Caki2 (cell line): ENCODE measurements around the gene ABCD1. TPM values are rescaled to one million over a fixed set of nuclear protein-coding genes. Genes with fewer than 3 reads are reported as not detected.
"Not testable (repeated sequence)": the region's sequence is repeated elsewhere in the genome, so short reads cannot be mapped to it uniquely, and the experiment has no call there.

Source experiments
- DNase-seq: peaks from one replicate; pipeline ENCODE4 v3.0.0-alpha.2; 2015; ENCODE audit warnings: low read depth
- in situ Hi-C: cut with HindIII; loops from 2 replicates; pipeline ENCODE4 v1.10.0; 2016; ENCODE audit warnings: low sequenced_read_pairs, low pct_unique_long_range_greater_than_20kb, mixed read lengths
- total RNA-seq: library from RNA; depleted of rRNA; stranded (reverse); fragments of >200 nt; shearing (Covaris generic); gene quantifications from 2 replicates; pipeline ENCODE4 v1.2.3, GENCODE V29; 2014; ENCODE audit warnings: low replicate concordance

The ABCD1 gene
- total RNA-seq, 1 experiment from 2014 or later: 19.3 TPM

GRCh38 chrX:153727123-153727931, 2.7 kb downstream of the ABCD1 start:
- no peak for DNase-seq

GRCh38 chrX:153728095-153728494, 3.4 kb downstream of the ABCD1 start:
- DNase-seq: no peak
- in situ Hi-C loops: no loop called here

More at GRCh38 chrX:153727123-153727931, 2.7 kb downstream of the ABCD1 start:
- in situ Hi-C loops: no loop called here

DNA sequence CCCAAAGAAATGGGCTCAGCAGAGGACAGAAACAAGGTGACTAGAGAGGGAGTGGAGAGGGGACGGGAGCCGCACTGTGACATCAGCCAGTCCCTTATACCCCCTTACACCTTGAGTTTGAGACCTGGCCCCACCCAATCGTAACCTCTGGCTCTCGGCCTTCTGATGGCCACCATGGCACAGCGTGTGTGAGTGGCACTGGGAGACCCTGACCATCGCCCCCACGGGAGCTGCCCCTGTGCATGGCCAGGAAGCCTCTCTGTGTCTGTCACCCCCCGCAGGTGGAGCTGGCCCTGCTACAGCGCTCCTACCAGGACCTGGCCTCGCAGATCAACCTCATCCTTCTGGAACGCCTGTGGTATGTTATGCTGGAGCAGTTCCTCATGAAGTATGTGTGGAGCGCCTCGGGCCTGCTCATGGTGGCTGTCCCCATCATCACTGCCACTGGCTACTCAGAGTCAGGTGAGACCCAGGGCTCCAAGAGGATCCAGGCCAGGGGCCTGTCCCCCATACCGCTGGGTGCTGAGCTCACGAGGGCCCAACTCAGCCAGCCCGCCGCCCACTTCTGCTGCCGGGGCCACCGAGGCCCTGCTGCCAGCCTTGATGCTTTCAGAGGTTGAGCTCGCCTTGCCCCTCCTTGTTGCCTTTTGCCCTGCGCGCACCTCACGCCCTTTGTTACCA, 4.4 kb downstream of the ABCD1 start:
- DNase-seq: no peak
- in situ Hi-C loops: no loop called here

DNA sequence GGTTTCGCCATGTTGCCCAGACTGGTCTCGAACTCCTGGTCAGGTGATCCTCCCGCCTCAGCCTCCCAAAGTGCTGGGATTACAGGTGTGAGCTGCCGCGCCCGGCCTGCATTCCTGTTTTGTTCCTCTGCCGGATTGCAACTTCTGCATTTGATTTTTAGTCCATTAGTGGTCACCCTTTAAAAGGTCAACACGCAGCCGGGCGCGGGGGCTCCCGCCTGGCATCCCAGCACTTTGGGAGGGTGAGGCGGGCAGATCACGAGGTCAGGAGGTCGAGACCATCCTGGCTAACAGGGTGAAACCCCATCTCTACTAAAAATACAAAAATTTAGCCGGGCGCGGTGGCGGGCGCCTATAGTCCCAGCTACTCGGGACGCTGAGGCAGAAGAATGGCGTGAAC, 5.5 kb downstream of the ABCD1 start:
- DNase-seq, in situ Hi-C loops: not testable (repeated sequence)

DNA sequence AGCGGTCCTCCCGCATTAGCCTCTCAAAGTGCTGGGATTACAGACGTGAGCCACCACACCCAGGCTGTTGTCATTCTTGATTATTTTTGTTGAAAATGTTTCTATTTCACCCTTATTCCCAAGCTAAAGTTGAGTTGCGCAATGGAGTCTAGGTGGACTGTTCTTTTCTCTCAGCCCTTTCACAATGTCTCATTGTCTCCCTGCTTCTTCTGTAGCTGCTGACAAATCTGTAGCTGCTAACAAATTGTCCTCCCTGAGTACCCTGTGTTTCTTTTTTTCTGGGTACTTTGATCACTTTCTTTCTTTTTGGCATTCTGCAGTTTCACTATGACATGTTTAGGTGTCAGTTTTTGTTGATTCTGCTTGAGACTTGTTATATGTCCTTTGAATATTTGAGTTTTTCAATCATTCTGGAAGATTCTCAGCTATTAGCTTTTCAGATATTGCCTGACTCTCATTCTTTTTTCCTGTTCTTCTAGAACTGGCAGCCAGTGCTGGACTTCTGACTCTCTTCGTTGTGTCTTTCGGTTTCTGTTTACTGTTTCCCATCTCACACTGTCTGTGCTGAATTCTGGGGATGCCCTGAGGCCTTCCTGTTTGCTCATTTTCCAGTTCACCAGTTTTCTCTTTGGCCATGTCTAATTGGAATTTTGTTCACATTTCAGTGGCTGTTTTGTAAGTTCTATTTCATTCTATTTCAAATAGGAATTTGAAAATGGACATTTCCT, 6.6 kb downstream of the ABCD1 start:
- no peak for DNase-seq
- in situ Hi-C loops: no loop called here

- in situ Hi-C loops: no loop called here
- DNase-seq: no peak
These were observed 7.2 kb downstream of the ABCD1 start for GRCh38 chrX:153731845-153732215.

DNA sequence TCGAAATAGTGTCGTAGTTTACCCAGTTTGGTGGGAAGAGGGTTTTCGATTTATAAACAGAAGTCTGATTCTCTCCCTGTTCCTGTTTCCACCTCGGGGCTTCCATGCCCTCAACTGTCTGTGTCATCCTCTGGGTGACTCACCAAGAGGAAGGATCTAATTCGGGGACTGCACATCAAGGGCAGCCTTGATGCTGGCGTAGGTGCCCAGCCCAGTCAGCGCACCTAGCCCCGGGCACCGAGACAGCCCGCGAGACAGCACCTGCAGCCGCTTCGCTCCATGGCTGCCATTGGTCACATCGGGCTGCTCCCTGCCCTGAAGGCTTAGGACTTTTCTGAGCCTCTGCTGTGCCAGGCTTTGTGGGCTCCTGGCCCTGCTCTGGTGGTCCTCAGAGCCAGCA, 7.7 kb downstream of the ABCD1 start:
- in situ Hi-C loops: no loop called here
- DNase-seq: no peak

DNA sequence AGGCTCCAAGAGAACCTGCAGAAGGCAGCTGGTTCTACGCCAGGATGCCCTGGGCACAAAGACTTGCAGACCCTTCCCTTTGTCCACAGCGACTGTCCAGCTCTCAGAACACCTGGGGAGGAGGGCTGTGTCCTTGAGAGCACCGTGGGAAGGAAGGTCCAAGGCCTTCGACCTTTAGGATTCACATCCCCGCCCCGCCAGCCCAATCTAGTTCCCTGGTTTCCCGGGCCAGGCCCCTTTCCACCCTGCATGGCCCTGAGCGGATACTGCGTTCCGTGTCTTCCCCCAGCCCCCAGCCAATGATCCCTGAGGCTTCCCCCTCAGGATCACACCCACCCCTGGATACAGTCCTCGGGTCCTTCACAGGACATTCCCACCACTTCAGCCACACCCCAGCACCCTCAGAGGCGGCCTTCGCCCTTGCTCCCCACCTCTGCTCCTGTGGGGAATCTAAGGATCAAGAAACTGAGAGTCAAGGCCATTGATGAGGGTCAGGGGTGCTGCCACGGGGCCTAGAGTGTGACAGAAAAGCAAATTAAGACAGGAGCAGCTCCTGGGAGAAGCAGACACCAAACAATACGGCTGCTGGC, 9.1 kb downstream of the ABCD1 start:
- in situ Hi-C loops: no loop called here
- no peak for DNase-seq

GRCh38 chrX:153734871-153735270, 10.2 kb downstream of the ABCD1 start:
- in situ Hi-C loops: no loop called here
- DNase-seq: no peak

- no peak for DNase-seq
- in situ Hi-C loops: no loop called here
These were observed 10.6 kb downstream of the ABCD1 start for GRCh38 chrX:153735274-153735673.

DNA sequence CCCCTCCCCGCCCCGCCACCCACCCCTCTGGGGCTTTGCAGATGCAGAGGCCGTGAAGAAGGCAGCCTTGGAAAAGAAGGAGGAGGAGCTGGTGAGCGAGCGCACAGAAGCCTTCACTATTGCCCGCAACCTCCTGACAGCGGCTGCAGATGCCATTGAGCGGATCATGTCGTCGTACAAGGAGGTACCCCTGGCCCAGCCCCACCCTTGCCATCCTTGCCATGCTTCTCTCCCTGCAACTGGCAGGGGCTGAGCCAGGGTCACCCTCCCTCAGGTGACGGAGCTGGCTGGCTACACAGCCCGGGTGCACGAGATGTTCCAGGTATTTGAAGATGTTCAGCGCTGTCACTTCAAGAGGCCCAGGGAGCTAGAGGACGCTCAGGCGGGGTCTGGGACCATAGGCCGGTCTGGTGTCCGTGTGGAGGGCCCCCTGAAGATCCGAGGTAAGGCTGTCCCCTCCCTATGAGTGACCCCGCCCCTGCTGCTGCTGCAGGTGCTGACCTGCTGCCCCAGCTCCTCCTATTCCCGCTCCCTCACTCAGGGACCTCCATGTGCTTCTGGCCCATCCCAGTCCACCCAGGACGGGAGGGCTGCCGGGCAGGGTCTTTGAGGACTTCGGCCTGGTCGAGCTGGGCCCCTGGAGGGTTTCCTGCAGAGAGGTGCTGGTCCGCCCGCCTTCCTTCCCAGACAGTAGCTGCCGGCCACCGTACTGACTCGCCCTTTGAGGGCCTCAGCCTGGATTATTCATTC, 11.6 kb downstream of the ABCD1 start:
- in situ Hi-C loops: no loop called here
- DNase-seq: no peak

DNA sequence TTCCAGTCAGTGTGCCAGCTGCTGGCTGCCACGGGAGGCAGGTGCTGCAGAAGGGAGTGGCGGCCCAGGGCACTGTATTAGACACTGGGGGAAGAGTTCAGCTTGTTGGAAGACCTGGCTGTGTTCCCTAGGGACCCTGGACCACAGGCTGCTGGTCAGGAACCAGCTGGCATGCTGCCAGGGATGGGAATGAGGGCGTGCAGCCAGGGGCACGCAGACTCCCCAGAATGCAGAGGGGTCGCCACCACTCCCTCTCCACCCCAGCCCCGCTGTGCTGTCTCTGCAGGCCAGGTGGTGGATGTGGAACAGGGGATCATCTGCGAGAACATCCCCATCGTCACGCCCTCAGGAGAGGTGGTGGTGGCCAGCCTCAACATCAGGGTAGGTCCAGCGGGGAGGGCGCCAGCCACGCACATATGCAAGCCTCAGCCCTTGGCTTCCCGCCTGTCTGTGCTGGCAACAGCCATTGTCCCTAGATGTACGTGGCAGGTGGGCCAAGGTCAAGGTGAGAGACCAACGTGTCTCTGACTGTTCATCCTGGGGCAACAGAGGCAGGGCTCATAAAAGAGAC, 12.3 kb downstream of the ABCD1 start:
- in situ Hi-C loops: no loop called here

GRCh38 chrX:153738056-153738605, 13.5 kb downstream of the ABCD1 start:
- in situ Hi-C loops: no loop called here
- no peak for DNase-seq

More for the DNA sequence above, 12.3 kb downstream of the ABCD1 start:
- no peak for DNase-seq

- in situ Hi-C loops: no loop called here
- no peak for DNase-seq
These were observed 15.3 kb downstream of the ABCD1 start for GRCh38 chrX:153739754-153740486.

DNA sequence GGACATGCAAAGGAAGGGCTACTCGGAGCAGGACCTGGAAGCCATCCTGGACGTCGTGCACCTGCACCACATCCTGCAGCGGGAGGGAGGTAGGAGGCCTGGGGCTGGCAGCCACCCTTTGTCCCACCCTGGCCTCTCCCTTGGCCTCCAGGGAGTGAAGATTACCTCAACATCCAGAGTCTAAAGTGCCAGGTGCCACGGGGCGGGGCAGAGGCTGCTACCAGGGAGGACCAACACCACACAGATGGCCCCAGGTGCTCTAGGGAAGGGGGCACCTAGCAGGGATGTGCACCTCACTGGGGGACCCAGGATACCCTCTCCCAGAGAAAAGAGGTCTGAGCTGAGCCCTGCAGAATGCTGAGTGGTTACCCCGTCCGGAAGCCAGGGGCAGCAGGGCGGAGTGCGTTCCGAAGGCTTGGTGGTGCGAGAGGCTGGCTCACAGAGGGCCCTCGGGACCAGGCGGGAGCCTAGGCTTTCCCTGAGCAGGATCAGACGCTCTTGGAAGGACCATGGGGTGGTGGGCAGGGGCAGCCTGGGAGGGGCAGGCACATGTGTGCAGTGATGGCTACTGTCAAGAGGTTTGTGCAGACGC, 16.1 kb downstream of the ABCD1 start:
- in situ Hi-C loops: no loop called here
- DNase-seq: no peak

DNA sequence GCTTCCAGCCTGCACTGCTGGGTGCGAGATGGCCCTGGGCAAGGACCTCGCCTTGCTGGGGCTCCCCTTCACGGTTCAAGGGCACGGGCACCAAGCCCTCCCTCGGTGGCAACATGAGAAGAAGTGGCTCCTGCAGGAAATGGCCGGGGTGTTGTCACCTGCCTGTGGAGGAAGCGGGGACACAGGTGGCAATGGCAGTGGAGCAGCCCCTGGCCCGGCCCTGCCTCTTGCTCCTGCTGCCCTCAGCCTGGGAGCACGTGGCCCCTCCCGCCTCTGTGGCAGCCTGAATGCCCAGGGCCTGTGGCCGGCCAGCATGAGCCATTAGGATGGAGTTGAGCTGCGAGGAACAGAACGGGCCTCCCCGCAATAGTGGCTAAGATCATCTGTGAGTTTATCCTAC, 16.8 kb downstream of the ABCD1 start:
- DNase-seq: no peak
- in situ Hi-C loops: no loop called here

DNA sequence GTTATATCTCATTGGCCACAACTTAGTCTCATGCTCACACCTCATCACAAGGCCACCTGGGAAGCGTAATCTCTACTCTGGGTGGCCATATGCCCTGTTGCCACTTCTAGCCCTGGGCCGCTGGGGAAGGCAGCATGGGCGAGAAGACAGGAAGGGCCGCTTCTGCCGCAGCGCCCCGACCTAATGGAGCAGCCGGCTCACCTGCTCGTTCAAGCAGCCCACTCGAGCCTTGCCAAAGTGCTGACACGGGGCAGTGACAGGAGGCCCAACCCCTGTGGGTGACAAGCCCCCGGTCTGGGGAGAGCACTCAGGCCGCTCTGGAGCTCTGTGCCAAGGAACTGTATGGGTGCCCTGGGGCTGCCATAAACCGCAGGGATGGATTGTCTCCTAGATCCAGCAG, 17.5 kb downstream of the ABCD1 start:
- DNase-seq, in situ Hi-C loops: not testable (repeated sequence)
